H1 (cell line): ENCODE measurements around the gene TWIST2. TPM values are rescaled to one million over a fixed set of nuclear protein-coding genes. Genes with fewer than 3 reads are reported as not detected.

ENCODE experiments used
- EP300 ChIP-seq, 2 experiments: IDR thresholded peaks; 1 replicate in 1 of 2; 2 replicates in 1 of 2; pipeline ENCODE4 v1.6.1; 2011 to 2012; ENCODE audit warnings: low read depth in 2 of 2, low read length in 2 of 2, mild to moderate bottlenecking in 2 of 2, borderline replicate concordance in 1 of 2, inconsistent platforms in 1 of 2, moderate library complexity in 1 of 2
- SP1 ChIP-seq: IDR thresholded peaks from 2 replicates; pipeline ENCODE4 v1.6.1; 2011; ENCODE audit warnings: low read depth, low read length
- TBP ChIP-seq: IDR thresholded peaks from 2 replicates; pipeline ENCODE4 v1.6.1; 2011; ENCODE audit warnings: low read depth, low read length, improper control_type of control experiment
- USF2 ChIP-seq: IDR thresholded peaks from 2 replicates; pipeline ENCODE4 v1.6.1; 2011; ENCODE audit warnings: low read length, improper control_type of control experiment
- polyA plus RNA-seq, 7 experiments: library from polyadenylated mRNA; depleted of rRNA in 3 of 7; stranded (reverse) in 5 of 7; unstranded in 2 of 7; fragments of >200 nt in 5 of 7; fragments of 200-250 nt in 2 of 7; gene quantifications; 1 replicate in 5 of 7; 2 replicates in 1 of 7; 4 replicates in 1 of 7; pipeline versions ENCODE4 v1.2.1 to v1.2.3, GENCODE V29; 2011 to 2013; ENCODE audit warnings: missing spikeins in 2 of 7, mixed read lengths in 2 of 7
- total RNA-seq: library from RNA; stranded (reverse); fragmentation: NEBNext Ultra II Directional; extraction: Animal tissue kit (Norgen Biotek cat#: 25700); gene quantifications from 2 replicates; pipeline ENCODE4 v1.2.1, GENCODE V29; 2021
- TF ChIP-seq, protein P1 (sequence below): fragments of 300-600 bp; sonication (generic); IDR thresholded peaks from 2 replicates; pipeline ENCODE4 v1.7.1; 2012; ENCODE audit warnings: low read length, moderate library complexity, mild to moderate bottlenecking, inconsistent platforms; ENCODE audit not compliant: insufficient replicate concordance

Gene TWIST2
- total and polyA plus RNA-seq, 2 of the 8 experiments (the other 6 are each of a cell fraction or from before 2014, with no cell fraction given) = 2.6 to 4.3 TPM

GRCh38 chr2:238892796-238893195 is 44.9 kb downstream of the TWIST2 start (continued):
- TF ChIP-seq USF2 = no peak
- TF ChIP-seq, protein P1, sequence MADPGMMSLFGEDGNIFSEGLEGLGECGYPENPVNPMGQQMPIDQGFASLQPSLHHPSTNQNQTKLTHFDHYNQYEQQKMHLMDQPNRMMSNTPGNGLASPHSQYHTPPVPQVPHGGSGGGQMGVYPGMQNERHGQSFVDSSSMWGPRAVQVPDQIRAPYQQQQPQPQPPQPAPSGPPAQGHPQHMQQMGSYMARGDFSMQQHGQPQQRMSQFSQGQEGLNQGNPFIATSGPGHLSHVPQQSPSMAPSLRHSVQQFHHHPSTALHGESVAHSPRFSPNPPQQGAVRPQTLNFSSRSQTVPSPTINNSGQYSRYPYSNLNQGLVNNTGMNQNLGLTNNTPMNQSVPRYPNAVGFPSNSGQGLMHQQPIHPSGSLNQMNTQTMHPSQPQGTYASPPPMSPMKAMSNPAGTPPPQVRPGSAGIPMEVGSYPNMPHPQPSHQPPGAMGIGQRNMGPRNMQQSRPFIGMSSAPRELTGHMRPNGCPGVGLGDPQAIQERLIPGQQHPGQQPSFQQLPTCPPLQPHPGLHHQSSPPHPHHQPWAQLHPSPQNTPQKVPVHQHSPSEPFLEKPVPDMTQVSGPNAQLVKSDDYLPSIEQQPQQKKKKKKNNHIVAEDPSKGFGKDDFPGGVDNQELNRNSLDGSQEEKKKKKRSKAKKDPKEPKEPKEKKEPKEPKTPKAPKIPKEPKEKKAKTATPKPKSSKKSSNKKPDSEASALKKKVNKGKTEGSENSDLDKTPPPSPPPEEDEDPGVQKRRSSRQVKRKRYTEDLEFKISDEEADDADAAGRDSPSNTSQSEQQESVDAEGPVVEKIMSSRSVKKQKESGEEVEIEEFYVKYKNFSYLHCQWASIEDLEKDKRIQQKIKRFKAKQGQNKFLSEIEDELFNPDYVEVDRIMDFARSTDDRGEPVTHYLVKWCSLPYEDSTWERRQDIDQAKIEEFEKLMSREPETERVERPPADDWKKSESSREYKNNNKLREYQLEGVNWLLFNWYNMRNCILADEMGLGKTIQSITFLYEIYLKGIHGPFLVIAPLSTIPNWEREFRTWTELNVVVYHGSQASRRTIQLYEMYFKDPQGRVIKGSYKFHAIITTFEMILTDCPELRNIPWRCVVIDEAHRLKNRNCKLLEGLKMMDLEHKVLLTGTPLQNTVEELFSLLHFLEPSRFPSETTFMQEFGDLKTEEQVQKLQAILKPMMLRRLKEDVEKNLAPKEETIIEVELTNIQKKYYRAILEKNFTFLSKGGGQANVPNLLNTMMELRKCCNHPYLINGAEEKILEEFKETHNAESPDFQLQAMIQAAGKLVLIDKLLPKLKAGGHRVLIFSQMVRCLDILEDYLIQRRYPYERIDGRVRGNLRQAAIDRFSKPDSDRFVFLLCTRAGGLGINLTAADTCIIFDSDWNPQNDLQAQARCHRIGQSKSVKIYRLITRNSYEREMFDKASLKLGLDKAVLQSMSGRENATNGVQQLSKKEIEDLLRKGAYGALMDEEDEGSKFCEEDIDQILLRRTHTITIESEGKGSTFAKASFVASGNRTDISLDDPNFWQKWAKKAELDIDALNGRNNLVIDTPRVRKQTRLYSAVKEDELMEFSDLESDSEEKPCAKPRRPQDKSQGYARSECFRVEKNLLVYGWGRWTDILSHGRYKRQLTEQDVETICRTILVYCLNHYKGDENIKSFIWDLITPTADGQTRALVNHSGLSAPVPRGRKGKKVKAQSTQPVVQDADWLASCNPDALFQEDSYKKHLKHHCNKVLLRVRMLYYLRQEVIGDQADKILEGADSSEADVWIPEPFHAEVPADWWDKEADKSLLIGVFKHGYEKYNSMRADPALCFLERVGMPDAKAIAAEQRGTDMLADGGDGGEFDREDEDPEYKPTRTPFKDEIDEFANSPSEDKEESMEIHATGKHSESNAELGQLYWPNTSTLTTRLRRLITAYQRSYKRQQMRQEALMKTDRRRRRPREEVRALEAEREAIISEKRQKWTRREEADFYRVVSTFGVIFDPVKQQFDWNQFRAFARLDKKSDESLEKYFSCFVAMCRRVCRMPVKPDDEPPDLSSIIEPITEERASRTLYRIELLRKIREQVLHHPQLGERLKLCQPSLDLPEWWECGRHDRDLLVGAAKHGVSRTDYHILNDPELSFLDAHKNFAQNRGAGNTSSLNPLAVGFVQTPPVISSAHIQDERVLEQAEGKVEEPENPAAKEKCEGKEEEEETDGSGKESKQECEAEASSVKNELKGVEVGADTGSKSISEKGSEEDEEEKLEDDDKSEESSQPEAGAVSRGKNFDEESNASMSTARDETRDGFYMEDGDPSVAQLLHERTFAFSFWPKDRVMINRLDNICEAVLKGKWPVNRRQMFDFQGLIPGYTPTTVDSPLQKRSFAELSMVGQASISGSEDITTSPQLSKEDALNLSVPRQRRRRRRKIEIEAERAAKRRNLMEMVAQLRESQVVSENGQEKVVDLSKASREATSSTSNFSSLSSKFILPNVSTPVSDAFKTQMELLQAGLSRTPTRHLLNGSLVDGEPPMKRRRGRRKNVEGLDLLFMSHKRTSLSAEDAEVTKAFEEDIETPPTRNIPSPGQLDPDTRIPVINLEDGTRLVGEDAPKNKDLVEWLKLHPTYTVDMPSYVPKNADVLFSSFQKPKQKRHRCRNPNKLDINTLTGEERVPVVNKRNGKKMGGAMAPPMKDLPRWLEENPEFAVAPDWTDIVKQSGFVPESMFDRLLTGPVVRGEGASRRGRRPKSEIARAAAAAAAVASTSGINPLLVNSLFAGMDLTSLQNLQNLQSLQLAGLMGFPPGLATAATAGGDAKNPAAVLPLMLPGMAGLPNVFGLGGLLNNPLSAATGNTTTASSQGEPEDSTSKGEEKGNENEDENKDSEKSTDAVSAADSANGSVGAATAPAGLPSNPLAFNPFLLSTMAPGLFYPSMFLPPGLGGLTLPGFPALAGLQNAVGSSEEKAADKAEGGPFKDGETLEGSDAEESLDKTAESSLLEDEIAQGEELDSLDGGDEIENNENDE = no peak
- TF ChIP-seq SP1 = no peak
- no peak for TF ChIP-seq EP300 (IDR thresholded peaks at IDR 0.05; ENCODE audit: borderline replicate concordance in 1 of 2, low read depth in 2 of 2, low read length in 2 of 2)
- no peak for TF ChIP-seq TBP
